Aorta (tissue), 5 donors: ENCODE data around the gene ARHGAP22. TPM values are rescaled to one million over a fixed set of nuclear protein-coding genes. Genes with fewer than 3 reads are reported as not detected.

Experiments
- ATAC-seq: fragments of 200-7000 bp; cut with Tn5 transposase; one replicate; pipeline ENCODE4 v1.9.1; 2022; ENCODE audit warnings: moderate library complexity; ENCODE audit not compliant: low FRiP score
- DNase-seq, 2 donors: peaks; one replicate each; pipeline ENCODE4 v3.0.0-alpha.2; 2020
- H3K27ac ChIP-seq, 2 donors: one replicate each; pipeline ENCODE4 v1.5.1; 2013; ENCODE audit warnings: low read length in 2 of 2, mild to moderate bottlenecking in 2 of 2, moderate library complexity in 2 of 2, control low read depth in 1 of 2, inconsistent platforms in 1 of 2, low read depth in 1 of 2
- H3K27me3 ChIP-seq, 2 donors: one replicate each; pipeline ENCODE4 v1.6.1; 2013; ENCODE audit warnings: control low read depth in 1 of 2, low read length in 1 of 2, mild to moderate bottlenecking in 1 of 2, moderate library complexity in 1 of 2; ENCODE audit not compliant: insufficient read depth in 2 of 2, control insufficient read depth in 1 of 2
- H3K36me3 ChIP-seq, 2 donors: one replicate each; pipeline ENCODE4 v1.6.1; 2013; ENCODE audit warnings: control low read depth in 1 of 2, low read length in 1 of 2, mild to moderate bottlenecking in 1 of 2; ENCODE audit not compliant: insufficient read depth in 2 of 2, control insufficient read depth in 1 of 2
- H3K4me1 ChIP-seq, 2 donors: one replicate each; pipeline ENCODE4 v1.6.1; 2013; ENCODE audit warnings: low read length in 2 of 2, control low read depth in 1 of 2, mild to moderate bottlenecking in 1 of 2, moderate library complexity in 1 of 2; ENCODE audit not compliant: insufficient read depth in 2 of 2, control insufficient read depth in 1 of 2
- H3K4me3 ChIP-seq, 2 donors: one replicate each; pipeline ENCODE4 v1.5.1; 2013; ENCODE audit warnings: low read length in 2 of 2, control low read depth in 1 of 2, mild to moderate bottlenecking in 1 of 2
- H3K9me3 ChIP-seq: one replicate; pipeline ENCODE4 v1.6.1; 2013; ENCODE audit warnings: mild to moderate bottlenecking, low read length; ENCODE audit not compliant: control insufficient read depth
- WGBS, 2 donors: extraction: QIAGEN DNeasy Blood & Tissue Kit; methylation state at CpG; one replicate each; pipeline ENCODE4 v1.1.7; 2013; 5-methylcytosine and 5-hydroxymethylcytosine counted together
- intact Hi-C, 2 donors: fragments of 100-400 bp; cut with DNase I; formaldehyde crosslinking; loops; one replicate each; pipeline versions ENCODE4 v1.14.2 to v1.15.0; 2022
- polyA plus RNA-seq, 2 donors: library from polyadenylated mRNA; stranded (reverse); fragments of 200-250 nt; gene quantifications; one replicate each; pipeline ENCODE4 v1.2.3, GENCODE V29; 2013
- total RNA-seq, 2 donors: library from RNA; stranded (reverse); fragmentation: NEBNext Ultra II Directional; extraction: Animal tissue kit (Norgen Biotek cat#: 25700); gene quantifications; one replicate each; pipeline ENCODE4 v1.2.1, GENCODE V29; 2021
- donor health status: healthy with polysubstance abuse.
- donor health status: Bipolar disorder and iron deficiency.
- donor health status: DM: no; HTN: no; CAD: no.
- donor health status: DM: no; HTN: no; CAD: no.
- donor health status: DM: yes; HTN: yes; CAD: no.

Gene ARHGAP22
- total and polyA plus RNA-seq, 4 donors = 6.1 to 29.1 (median 17.1) TPM

DNA sequence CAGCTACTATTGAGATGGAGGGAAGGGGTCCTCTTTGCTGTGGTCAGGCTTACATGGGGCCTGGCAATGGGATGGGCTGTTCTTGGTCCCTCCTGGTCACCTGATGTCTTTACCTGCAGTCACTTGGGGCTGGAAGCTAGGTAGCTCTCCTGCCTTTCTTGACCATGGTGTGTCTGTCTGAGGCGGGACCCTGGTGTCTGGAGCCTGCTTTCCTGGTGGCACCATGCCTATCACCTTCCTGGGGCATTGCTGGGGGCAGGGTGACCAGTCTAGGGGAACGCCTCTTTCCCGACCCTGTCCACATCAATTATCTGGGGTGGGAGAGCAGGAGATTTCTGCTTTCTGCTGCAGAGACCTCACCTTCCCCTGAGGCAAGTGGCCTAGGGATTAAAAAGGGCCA, 55.6 kb downstream of the ARHGAP22 start:
- Histone ChIP-seq H3K27ac (no peak overlapping the region), H3K4me3 (no peak overlapping the region), H3K9me3 (no peaks in the 10 kb centered on the region), H3K36me3 (no peaks in the 10 kb centered on the region), H3K4me1 (no peaks in the 10 kb centered on the region), H3K27me3 (no peaks in the 10 kb centered on the region)
- ATAC-seq = no peak
- no peak for DNase-seq
- intact Hi-C loops = loop anchor here in 1 of 2 donors (10.0 kb wide), 1 partner anchor 184 kb away; no protein-coding TSS in a partner anchor
- WGBS, 2 donors = 87 to 95% methylated on average over 3 of the region's 3 CpGs

DNA sequence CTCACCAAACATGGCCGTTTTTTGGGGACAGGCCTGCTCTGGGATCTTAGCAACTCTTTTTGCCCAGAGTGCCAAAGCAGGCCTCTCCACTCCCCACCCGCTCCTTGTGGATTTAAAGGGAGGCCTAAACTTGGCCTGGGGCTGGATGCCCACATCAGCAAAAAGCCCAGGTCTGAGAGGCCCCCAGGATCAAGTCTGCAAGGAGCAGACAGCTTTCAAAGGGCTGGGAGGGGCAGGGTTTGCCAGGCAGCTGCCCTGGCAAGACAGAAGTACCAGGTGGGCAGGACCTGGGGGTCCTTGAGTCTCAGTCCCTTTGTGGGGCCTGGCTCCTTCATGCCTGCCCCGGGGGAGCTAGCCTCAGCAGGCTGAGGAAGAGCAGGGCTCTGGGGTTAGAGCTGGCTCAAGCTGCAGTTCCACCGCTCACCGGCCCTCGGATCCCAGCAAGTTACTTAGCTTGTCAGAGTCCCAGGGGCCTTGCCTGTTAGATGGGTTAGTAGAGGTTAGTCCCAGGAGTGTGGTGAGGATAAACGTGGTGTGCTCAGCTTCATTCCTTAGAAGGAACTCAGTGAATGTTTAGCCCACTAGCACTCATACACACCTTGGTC, 56.2 kb downstream of the ARHGAP22 start:
- DNase-seq = no peak
- intact Hi-C loops = loop anchor here in 1 of 2 donors (10.0 kb wide), 1 partner anchor 184 kb away; no protein-coding TSS in a partner anchor
- Histone ChIP-seq H3K36me3 (no peaks in the 10 kb centered on the region), H3K27me3 (no peaks in the 10 kb centered on the region), H3K27ac (no peak overlapping the region), H3K4me3 (no peak overlapping the region), H3K9me3 (no peaks in the 10 kb centered on the region), H3K4me1 (no peaks in the 10 kb centered on the region)
- WGBS, 2 donors = 47 to 54% methylated on average over 7 of the region's 7 CpGs
- ATAC-seq = no peak

GRCh38 chr10:48547981-48548380, 56.9 kb downstream of the ARHGAP22 start:
- Histone ChIP-seq H3K27me3 (no peaks in the 10 kb centered on the region), H3K4me3 (no peak overlapping the region), H3K36me3 (no peaks in the 10 kb centered on the region), H3K4me1 (no peaks in the 10 kb centered on the region), H3K27ac (no peak overlapping the region), H3K9me3 (no peaks in the 10 kb centered on the region)
- WGBS, 2 donors = 81 to 84% methylated on average over 10 of the region's 10 CpGs
- no peak for ATAC-seq
- intact Hi-C loops = loop anchor here in 1 of 2 donors (10.0 kb wide), 1 partner anchor 183 kb away; no protein-coding TSS in a partner anchor
- no peak for DNase-seq

DNA sequence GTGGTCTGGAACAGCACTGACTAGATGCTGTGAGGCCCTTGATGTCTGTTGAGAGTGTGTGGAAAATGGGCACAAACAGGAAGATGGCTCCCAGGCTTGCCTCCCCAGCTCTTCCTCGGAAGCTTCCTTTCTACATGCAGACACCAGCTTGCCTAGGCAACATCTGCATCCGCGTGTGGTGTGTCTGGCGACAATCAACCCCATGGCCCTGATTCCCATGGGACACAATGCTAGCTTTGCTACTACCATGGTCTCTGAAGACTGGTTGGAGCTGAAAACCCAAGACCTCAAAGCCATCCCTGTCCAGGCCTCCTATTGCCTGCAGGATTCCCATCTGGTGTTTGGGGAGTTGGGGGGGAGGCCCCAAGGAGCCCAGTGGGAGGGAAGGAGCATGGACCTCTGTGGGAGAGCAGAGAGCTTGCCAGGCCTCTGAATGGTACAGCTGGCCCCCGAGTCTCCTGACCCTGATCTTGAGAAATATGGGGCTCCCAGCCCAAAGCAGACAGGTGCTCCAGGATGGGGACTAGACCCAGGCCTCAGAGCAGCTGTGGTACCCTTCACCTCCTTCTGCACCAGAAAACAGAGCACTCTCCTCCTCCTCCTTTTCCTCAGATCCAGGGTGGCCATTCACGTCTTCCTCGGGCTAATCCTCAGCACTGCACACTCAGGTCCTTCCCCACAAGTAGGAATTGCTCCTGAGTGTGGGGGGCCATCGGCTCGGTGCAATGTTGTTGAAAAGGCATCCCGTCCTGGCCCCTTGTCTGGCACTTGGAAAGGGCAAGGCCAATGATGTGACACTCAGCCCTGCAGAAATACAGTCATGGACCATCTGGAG, 57.6 kb downstream of the ARHGAP22 start:
- intact Hi-C loops = loop anchor here in 1 of 2 donors (10.0 kb wide), 1 partner anchor 182 kb away; no protein-coding TSS in a partner anchor
- no peaks in the 10 kb centered on the region for H3K4me1 ChIP-seq
- ATAC-seq = no peak
- no peak overlapping the region for H3K27ac ChIP-seq
- DNase-seq = no peak
- H3K9me3 ChIP-seq = no peaks in the 10 kb centered on the region
- H3K4me3 ChIP-seq = no peak overlapping the region
- WGBS, 2 donors = 81 to 89% methylated on average over 10 of the region's 10 CpGs
- H3K36me3 ChIP-seq = no peaks in the 10 kb centered on the region
- no peaks in the 10 kb centered on the region for H3K27me3 ChIP-seq

- Histone ChIP-seq H3K4me3 (no peak overlapping the region), H3K36me3 (no peaks in the 10 kb centered on the region), H3K27ac (no peak overlapping the region), H3K9me3 (no peaks in the 10 kb centered on the region), H3K27me3 (no peaks in the 10 kb centered on the region), H3K4me1 (no peaks in the 10 kb centered on the region)
- no peak for ATAC-seq
- 87 to 88% methylated on average over 14 of the region's 14 CpGs for WGBS, 2 donors
- intact Hi-C loops = loop anchor here in 1 of 2 donors (10.0 kb wide), 1 partner anchor 181 kb away; no protein-coding TSS in a partner anchor
- DNase-seq = no peak
These were observed 59.3 kb downstream of the ARHGAP22 start for GRCh38 chr10:48545462-48546145.

GRCh38 chr10:48543182-48543844, 61.6 kb downstream of the ARHGAP22 start:
- no peaks in the 10 kb centered on the region for H3K27me3 ChIP-seq
- WGBS, 2 donors = 95 to 99% methylated on average over 3 of the region's 3 CpGs
- intact Hi-C loops = loop anchor here in 1 of 2 donors (10.0 kb wide), 1 partner anchor 179 kb away; no protein-coding TSS in a partner anchor
- no peaks in the 10 kb centered on the region for H3K36me3 ChIP-seq
- no peaks in the 10 kb centered on the region for H3K9me3 ChIP-seq
- no peak overlapping the region for H3K27ac ChIP-seq
- ATAC-seq = peak; percentile 29
- no peaks in the 10 kb centered on the region for H3K4me1 ChIP-seq
- no peak for DNase-seq
- H3K4me3 ChIP-seq = no peak overlapping the region

GRCh38 chr10:48542471-48543181, 62.2 kb downstream of the ARHGAP22 start:
- DNase-seq (no peak), ATAC-seq (peak; percentile 5)
- Histone ChIP-seq H3K4me3 (no peak overlapping the region), H3K36me3 (no peaks in the 10 kb centered on the region), H3K9me3 (no peaks in the 10 kb centered on the region), H3K4me1 (no peaks in the 10 kb centered on the region), H3K27ac (no peak overlapping the region), H3K27me3 (no peaks in the 10 kb centered on the region)
- intact Hi-C loops = loop anchor here in 1 of 2 donors (10.0 kb wide), 1 partner anchor 178 kb away; no protein-coding TSS in a partner anchor
- WGBS, 2 donors = 96% methylated on average over 6 of the region's 6 CpGs
